WI38 (cell line): ENCODE results near the gene UBE2D2.

Experiments used
- H3K4me3 ChIP-seq: 2 replicates; pipeline ENCODE4 v1.5.1; 2011; ENCODE audit warnings: low read depth, mild to moderate bottlenecking, control low read depth, low read length
- CTCF ChIP-seq: IDR thresholded peaks from 2 replicates; pipeline ENCODE4 v1.5.1; 2012; ENCODE audit warnings: low read depth, mild to moderate bottlenecking, control low read depth, low read length

The UBE2D2 gene

GRCh38 chr5:139660923-139661814, 100.0 kb downstream of the UBE2D2 start:
- TF ChIP-seq CTCF, result no peak
- no peak overlapping the region for H3K4me3 ChIP-seq

GRCh38 chr5:139662617-139663016, 101.5 kb downstream of the UBE2D2 start:
- H3K4me3 ChIP-seq, result no peak overlapping the region
- TF ChIP-seq CTCF, result no peak

GRCh38 chr5:139663207-139664085, 102.3 kb downstream of the UBE2D2 start:
- no peak overlapping the region for H3K4me3 ChIP-seq
- TF ChIP-seq CTCF, result no peak

- H3K4me3 ChIP-seq, result no peak overlapping the region
- TF ChIP-seq CTCF, result no peak
Measured at GRCh38 chr5:139664086-139664693, 103.1 kb downstream of the UBE2D2 start.

- no peak overlapping the region for H3K4me3 ChIP-seq
- TF ChIP-seq CTCF, result no peak
Measured at GRCh38 chr5:139664727-139665351, 103.7 kb downstream of the UBE2D2 start.

GRCh38 chr5:139665626-139666025, 104.5 kb downstream of the UBE2D2 start:
- TF ChIP-seq CTCF, result no peak
- no peak overlapping the region for H3K4me3 ChIP-seq
